K562 (cell line): ENCODE data around the gene UBA52. TPM values are rescaled to one million over a fixed set of nuclear protein-coding genes. Genes with fewer than 3 reads are reported as not detected.

Experiments used
- FUS ChIP-seq: fragments of 200-400 bp; formaldehyde crosslinking; optimal IDR thresholded peaks from 2 replicates; pipeline ENCODE3; 2017; ENCODE audit warnings: low read depth, low read length
- KHSRP ChIP-seq: fragments of 450-650 bp; IDR thresholded peaks from 2 replicates; pipeline ENCODE4 v1.6.1; 2017
- LEF1 ChIP-seq: fragments of 450-650 bp; IDR thresholded peaks from 2 replicates; pipeline ENCODE4 v1.6.1; 2016; ENCODE audit warnings: mild to moderate bottlenecking
- MAZ ChIP-seq, 2 experiments: fragments of 450-650 bp in 1 of 2; sonication (generic) in 1 of 2; formaldehyde crosslinking; IDR thresholded peaks in 1 of 2; conservative IDR thresholded peaks in 1 of 2; 2 replicates each; pipeline versions ENCODE4 v1.4.0 to v1.5.0; 2020; ENCODE audit warnings: mild to moderate bottlenecking in 1 of 2, missing genetic modification reagents in 1 of 2
- MTA1 ChIP-seq: fragments of 450-650 bp; IDR thresholded peaks from 2 replicates; pipeline ENCODE4 v1.6.1; 2017; ENCODE audit warnings: borderline replicate concordance
- NBN ChIP-seq: fragments of 450-650 bp; IDR thresholded peaks from 2 replicates; pipeline ENCODE4 v1.6.1; 2016; ENCODE audit warnings: low read depth, mild to moderate bottlenecking
- NRF1 ChIP-seq, 2 experiments: fragments of 450-650 bp; IDR thresholded peaks in 1 of 2; conservative IDR thresholded peaks in 1 of 2; 2 replicates each; pipeline ENCODE4 v1.6.1; 2014; ENCODE audit warnings: mild to moderate bottlenecking in 2 of 2
- POLR2G ChIP-seq: fragments of 200-400 bp; formaldehyde crosslinking; IDR thresholded peaks from 2 replicates; pipeline ENCODE4 v1.6.1; 2017; ENCODE audit warnings: low read depth, mild to moderate bottlenecking, antibody characterized with exemption, low read length, moderate library complexity
- RNF2 ChIP-seq: sonication (generic); IDR thresholded peaks from 2 replicates; pipeline ENCODE4 v1.6.1; 2016
- SNRNP70 ChIP-seq: fragments of 200-400 bp; formaldehyde crosslinking; optimal IDR thresholded peaks from 2 replicates; pipeline ENCODE3; 2017; ENCODE audit warnings: low read depth, low read length
- polyA plus RNA-seq, 8 experiments: library from polyadenylated mRNA; depleted of rRNA in 4 of 8; stranded (reverse) in 5 of 8; unstranded in 3 of 8; fragments of >200 nt; fragmentation: Nextera tagmentation in 2 of 8; fragmentation: Illumina TruSeq in 1 of 8; extraction: Ambion mirVana in 2 of 8; extraction: Trizol in 1 of 8; gene quantifications; 2 replicates each; pipeline versions ENCODE4 v1.2.1 to v1.2.3, GENCODE V29; 2011 to 2014; ENCODE audit warnings: inconsistent platforms in 1 of 8, missing spikeins in 1 of 8
- total RNA-seq, 7 experiments: library from RNA; depleted of rRNA in 6 of 7; stranded (reverse); fragments of >200 nt in 6 of 7; fragmentation: Illumina TruSeq in 2 of 7; extraction: Trizol in 2 of 7; gene quantifications; 2 replicates each; pipeline versions ENCODE4 v1.2.1 to v1.2.3, GENCODE V29; 2011 to 2021; ENCODE audit warnings: low replicate concordance in 1 of 7
- TF ChIP-seq, protein P1 (sequence below): fragments of 250-450 bp; sonication (Bioruptor Pico); IDR thresholded peaks from 2 replicates; pipeline ENCODE4 v1.8.0; 2021; ENCODE audit warnings: mild to moderate bottlenecking, moderate library complexity

The UBA52 gene
- total and polyA plus RNA-seq, 9 of the 15 experiments (the other 6 are each of a cell fraction or from before 2014, with no cell fraction given): 1,110 to 2,751 (median 1,733) TPM

DNA sequence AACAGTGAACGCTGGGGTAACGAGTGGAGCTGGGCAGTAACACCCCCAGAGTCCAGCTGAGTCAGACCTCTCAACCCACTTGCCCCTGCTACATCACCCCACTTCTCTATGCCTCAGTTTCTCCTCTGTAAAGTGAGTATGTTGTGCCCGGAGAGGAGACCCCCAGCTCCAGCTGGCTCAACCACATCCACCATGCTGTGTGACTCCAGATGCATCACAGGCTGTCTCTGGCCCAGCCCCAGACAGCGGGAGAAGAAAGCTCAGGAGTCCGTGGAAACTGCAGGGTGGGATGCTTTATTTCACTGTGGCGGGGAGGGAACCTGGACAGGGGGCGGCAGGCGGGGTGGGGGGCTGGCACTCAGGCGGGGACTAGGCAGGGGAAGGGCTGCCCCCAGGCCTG, 40.2 kb upstream of the UBA52 start (continued):
- TF ChIP-seq, protein P1, sequence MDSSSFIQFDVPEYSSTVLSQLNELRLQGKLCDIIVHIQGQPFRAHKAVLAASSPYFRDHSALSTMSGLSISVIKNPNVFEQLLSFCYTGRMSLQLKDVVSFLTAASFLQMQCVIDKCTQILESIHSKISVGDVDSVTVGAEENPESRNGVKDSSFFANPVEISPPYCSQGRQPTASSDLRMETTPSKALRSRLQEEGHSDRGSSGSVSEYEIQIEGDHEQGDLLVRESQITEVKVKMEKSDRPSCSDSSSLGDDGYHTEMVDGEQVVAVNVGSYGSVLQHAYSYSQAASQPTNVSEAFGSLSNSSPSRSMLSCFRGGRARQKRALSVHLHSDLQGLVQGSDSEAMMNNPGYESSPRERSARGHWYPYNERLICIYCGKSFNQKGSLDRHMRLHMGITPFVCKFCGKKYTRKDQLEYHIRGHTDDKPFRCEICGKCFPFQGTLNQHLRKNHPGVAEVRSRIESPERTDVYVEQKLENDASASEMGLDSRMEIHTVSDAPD: no peak
- no peak for TF ChIP-seq MTA1
- no peak for TF ChIP-seq NBN
- TF ChIP-seq NRF1 (conservative IDR thresholded peaks at IDR 0.05 in 1 of 2, IDR thresholded peaks at IDR 0.05 in 1 of 2): no peak
- no peak for TF ChIP-seq SNRNP70
- TF ChIP-seq POLR2G: no peak
- no peak for TF ChIP-seq MAZ (CRISPR knock-in tag; conservative IDR thresholded peaks at IDR 0.05 in 1 of 2, IDR thresholded peaks at IDR 0.05 in 1 of 2)
- no peak for TF ChIP-seq RNF2
- TF ChIP-seq KHSRP: no peak
- TF ChIP-seq LEF1: no peak
- no peak for TF ChIP-seq FUS
